Testis (tissue), 2 donors: ENCODE data around the gene GRIK2.

Source experiments
- CTCF ChIP-seq, 3 experiments: fragments of 450-650 bp in 2 of 3; fragments of 200-600 bp in 1 of 3; sonication (generic) in 1 of 3; IDR thresholded peaks; one replicate each; pipeline ENCODE4 v1.5.1; 2016 to 2019; ENCODE audit warnings: antibody characterized with exemption in 3 of 3, mild to moderate bottlenecking in 2 of 3, moderate library complexity in 1 of 3
- POLR2A ChIP-seq: fragments of 450-650 bp; IDR thresholded peaks from one replicate; pipeline ENCODE4 v1.6.1; 2017; ENCODE audit warnings: antibody characterized with exemption, mild to moderate bottlenecking, moderate library complexity

- no peak for TF ChIP-seq CTCF (IDR thresholded peaks at IDR 0.05)
- TF ChIP-seq POLR2A: no peak
Measured at GRCh38 chr6:101379926-101380325, 13.6 kb upstream of the GRIK2 start.
